Prostate gland (tissue), 2 donors: ENCODE results near the gene HYPK.

Source experiments
- CTCF ChIP-seq, 4 experiments: fragments of 200-600 bp in 2 of 4; fragments of 450-650 bp in 2 of 4; sonication (generic) in 2 of 4; IDR thresholded peaks; 1 replicate in 3 of 4; 2 replicates in 1 of 4; pipeline ENCODE4 v1.5.1; 2016 to 2019; ENCODE audit warnings: antibody characterized with exemption in 4 of 4, mild to moderate bottlenecking in 2 of 4, moderate library complexity in 2 of 4
- POLR2A ChIP-seq: fragments of 450-650 bp; IDR thresholded peaks from one replicate; pipeline ENCODE4 v1.6.1; 2016; ENCODE audit warnings: antibody characterized with exemption, mild to moderate bottlenecking
- POLR2AphosphoS5 ChIP-seq: sonication (generic); formaldehyde crosslinking; IDR thresholded peaks from one replicate; pipeline ENCODE4 v1.6.1; 2017; ENCODE audit warnings: antibody characterized with exemption

GRCh38 chr15:43777267-43777914, 23.0 kb upstream of the HYPK start:
- TF ChIP-seq POLR2A (peak; percentile 37), CTCF (IDR thresholded peaks at IDR 0.05) (peak; percentile 32 to 88 (median 64)), POLR2AphosphoS5 (no peak)
